Subcutaneous adipose tissue (tissue), 4 donors: ENCODE measurements around the gene GPC5. TPM values are rescaled to one million over a fixed set of nuclear protein-coding genes. Genes with fewer than 3 reads are reported as not detected.

Source experiments
- total RNA-seq, 4 donors: library from RNA; depleted of rRNA; stranded (reverse); fragments of >200 nt; gene quantifications; one replicate each; pipeline ENCODE4 v1.1.0, GENCODE V29; 2016
- TF ChIP-seq, protein P1 (sequence below): fragments of 450-650 bp; IDR thresholded peaks from one replicate; pipeline ENCODE4 v1.5.1; 2016; ENCODE audit warnings: low read depth, mild to moderate bottlenecking, control low read depth, antibody characterized with exemption, moderate library complexity

Gene GPC5
- under 1 TPM in 2 of 4 donors, not detected in 2; 0.16 to 0.44 TPM for total RNA-seq

DNA sequence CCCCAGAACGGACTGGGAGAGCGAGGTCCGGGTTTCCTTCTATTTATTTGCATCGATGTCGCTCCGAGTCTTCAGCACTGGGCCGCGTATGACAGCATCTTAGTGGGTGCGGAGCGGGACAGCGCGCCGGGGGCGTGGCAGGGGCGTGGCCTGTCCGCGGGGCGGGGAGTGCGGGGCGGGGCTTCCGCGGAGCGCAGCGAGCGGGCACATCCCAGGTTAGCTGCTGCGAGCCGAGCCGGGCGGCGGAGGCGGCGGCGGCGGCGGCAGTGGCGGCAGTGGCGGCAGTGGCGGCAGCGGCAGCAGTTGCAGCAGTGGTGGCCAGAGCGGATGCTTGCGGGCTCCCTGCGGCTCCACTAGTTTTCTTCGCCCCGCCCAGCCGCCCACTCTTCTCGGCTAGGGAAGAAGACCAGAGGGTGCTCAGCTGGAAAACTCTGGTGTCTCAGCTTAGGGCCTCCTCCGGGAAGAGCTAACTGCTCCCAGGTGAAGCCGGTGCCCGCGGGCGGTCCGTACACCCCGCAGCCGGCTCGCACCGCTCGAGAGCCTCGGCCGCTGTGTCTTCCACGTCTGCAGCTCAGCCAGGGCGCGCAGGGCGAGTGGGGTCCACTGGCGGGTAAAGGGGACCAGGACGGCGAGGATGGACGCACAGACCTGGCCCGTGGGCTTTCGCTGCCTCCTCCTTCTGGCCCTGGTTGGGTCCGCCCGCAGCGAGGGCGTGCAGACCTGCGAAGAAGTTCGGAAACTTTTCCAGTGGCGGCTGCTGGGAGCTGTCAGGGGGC lies at the start of gene GPC5:
GPC5 (plus strand) TSS at position 209 of the 776 bp plus-strand sequence.
- TF ChIP-seq, protein P1, sequence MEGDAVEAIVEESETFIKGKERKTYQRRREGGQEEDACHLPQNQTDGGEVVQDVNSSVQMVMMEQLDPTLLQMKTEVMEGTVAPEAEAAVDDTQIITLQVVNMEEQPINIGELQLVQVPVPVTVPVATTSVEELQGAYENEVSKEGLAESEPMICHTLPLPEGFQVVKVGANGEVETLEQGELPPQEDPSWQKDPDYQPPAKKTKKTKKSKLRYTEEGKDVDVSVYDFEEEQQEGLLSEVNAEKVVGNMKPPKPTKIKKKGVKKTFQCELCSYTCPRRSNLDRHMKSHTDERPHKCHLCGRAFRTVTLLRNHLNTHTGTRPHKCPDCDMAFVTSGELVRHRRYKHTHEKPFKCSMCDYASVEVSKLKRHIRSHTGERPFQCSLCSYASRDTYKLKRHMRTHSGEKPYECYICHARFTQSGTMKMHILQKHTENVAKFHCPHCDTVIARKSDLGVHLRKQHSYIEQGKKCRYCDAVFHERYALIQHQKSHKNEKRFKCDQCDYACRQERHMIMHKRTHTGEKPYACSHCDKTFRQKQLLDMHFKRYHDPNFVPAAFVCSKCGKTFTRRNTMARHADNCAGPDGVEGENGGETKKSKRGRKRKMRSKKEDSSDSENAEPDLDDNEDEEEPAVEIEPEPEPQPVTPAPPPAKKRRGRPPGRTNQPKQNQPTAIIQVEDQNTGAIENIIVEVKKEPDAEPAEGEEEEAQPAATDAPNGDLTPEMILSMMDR: no peak

DNA sequence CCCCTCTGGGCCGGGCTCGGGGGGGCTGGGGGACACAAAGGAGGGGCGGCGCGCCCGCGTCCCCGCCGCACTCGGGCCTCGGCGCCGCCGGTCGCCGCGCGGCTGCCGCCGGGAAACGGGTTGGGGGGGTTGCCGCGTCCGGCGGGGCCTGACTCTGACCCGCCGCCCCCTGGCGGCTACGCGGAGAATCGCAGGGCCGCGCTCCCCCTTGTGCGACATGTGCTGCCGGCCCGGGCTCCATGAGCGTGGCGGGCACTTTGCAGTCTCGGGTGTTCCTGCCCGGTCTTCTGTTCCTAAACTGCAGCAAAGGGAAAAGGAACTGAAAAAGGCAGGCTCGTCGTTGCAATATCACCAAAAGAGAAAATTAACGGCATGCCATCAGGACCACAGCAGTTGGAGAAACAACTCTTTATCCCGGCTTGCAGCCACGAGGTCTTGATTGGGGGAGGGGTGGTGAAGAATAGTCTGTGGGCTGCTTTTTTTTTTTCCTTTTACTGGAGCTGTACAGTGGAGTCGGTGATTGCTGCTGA lies 49.5 kb upstream of the GPC5 start:
- TF ChIP-seq, protein P1: no peak

DNA sequence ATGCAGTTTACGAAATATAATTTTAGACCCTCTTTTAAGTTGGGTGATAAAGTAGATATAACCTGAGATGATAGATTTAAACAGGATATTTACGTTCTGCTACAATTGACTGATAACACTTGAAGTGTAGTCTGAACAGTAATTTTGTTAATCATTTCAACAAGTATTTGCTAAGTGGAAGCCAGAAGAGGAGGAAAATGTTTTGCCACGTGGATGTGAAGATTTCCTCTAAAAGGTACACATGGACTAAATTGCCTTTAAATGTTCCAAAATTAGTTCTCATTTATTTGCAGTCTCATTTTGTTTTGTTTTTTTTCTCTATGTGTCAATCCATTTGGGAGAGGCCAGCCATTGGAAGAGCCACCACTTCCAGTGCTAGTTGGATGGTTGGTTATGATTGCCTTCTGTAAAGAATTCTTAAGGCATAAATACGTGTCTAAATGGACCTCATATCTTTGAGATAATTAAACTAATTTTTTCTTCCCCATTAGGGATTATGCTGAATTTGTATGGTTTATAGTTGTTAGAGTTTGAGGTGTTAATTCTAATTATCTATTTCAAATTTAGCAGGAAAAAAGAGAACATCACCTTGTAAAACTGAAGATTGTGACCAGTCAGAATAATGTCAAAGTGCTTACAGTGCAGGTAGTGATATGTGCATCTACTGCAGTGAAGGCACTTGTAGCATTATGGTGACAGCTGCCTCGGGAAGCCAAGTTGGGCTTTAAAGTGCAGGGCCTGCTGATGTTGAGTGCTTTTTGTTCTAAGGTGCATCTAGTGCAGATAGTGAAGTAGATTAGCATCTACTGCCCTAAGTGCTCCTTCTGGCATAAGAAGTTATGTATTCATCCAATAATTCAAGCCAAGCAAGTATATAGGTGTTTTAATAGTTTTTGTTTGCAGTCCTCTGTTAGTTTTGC lies 48.2 kb upstream of the GPC5 start:
- TF ChIP-seq, protein P1: no peak

DNA sequence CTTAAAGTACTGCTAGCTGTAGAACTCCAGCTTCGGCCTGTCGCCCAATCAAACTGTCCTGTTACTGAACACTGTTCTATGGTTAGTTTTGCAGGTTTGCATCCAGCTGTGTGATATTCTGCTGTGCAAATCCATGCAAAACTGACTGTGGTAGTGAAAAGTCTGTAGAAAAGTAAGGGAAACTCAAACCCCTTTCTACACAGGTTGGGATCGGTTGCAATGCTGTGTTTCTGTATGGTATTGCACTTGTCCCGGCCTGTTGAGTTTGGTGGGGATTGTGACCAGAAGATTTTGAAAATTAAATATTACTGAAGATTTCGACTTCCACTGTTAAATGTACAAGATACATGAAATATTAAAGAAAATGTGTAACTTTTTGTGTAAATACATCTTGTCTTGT lies 47.3 kb upstream of the GPC5 start:
- TF ChIP-seq, protein P1: no peak

DNA sequence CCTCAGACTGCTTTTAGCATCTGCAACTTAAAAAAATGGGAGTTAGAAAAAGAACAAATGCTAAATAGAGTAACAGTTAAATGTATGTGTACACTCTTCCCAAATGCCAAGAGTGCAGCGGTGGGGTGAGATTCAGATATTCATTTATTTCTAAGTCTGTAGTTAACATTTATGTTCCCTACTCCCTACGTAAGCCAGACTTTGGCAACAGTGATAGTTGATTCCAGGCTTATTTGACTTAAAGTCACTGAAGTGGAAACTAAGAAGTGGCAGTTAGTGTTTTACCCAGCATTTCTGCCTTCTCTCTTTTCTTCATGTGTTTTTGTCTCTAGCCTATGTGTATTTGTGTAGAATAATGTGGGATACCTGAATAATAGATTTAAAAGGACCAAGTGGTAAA lies 46.4 kb upstream of the GPC5 start:
- TF ChIP-seq, protein P1: no peak

DNA sequence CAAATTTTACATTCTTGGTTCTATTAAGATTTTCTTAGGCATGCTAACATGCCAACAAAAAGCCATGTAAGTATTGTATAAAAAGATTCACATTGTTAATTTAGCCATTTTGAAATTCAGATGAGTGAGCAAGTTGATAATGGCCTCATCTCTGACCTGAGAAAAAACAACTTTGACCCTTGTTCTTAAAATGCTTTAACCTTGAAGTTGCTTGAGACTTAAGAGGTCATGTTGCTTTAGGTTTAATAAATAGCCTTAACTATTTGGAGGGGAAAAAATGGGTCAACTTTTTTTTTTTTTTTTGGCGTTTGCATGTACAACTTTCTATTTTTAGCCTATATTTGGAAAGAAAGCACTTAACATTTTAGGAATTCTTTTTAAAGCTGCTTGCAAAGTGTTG lies 44.9 kb upstream of the GPC5 start:
- TF ChIP-seq, protein P1: no peak
